ENCODE measurements around the gene RIPOR1. TPM values are rescaled to one million over a fixed set of nuclear protein-coding genes. Genes with fewer than 3 reads are reported as not detected.

RIPOR1 gene
- total RNA-seq, 1 donor from 2014 or later: 116 TPM

DNA sequence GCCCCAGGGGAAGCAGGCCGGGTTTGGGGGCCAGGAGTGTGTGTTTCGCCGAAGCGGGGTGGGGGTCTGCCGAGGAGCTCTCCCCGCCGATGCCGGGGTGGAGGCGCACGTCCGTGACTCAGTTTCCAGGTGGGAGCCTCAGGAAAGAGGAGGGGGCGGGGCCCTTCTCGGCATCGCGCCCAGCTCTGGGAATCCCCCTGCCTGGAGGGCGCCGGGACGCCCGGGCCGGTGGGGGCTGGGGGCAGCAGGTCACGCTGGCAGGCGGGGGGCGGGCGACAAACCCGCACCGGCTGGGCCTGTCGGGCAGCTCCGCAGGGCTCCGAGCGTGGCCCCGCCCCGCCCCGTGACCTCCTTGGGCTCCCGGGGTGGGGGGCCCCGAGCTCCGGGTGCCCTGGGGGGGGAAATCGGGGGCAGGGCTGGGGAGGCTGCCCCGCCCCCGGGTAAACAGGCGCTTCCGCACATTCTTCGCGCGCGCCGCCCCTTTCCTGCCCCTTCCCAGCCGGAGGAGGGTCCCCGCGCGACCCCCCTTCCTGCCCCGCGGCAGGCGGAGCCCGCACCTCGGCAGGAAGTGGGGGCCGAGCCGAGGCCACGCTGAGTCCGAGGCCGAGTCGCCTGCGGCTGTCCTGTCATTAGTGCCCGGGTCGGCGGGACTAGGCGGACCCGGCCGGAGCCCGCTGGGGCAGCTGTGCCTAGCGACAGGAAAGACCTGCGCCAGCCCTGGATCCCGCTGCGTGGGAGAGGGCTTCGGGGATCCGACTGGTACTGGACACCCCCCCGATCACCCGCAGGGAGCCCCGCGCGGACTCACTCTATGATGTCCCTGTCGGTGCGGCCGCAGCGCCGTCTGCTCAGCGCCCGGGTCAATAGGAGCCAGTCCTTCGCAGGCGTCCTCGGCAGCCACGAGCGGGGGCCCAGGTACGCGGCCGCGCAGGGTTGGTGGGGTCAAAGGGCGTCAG is 9.3 kb downstream of the RIPOR1 start:
- H3K27me3 Mint-ChIP-seq (ENCODE audit: low read depth, unreplicated experiment): no peaks in the 10 kb centered on the region
- H3K27ac Mint-ChIP-seq (ENCODE audit: unreplicated experiment): no peak overlapping the region
- Histone ChIP-seq H3K27me3 (ENCODE audit: insufficient read depth, low read length) (no peaks in the 10 kb centered on the region), H3K9me3 (ENCODE audit: insufficient read depth, low read depth, low read length) (no peaks in the 10 kb centered on the region), H3K4me3 (ENCODE audit: insufficient read depth, low read depth, low read length) (peak overlapping the region; percentile 67), H3K4me2 (ENCODE audit: low read length) (peak overlapping the region; percentile 98), H4K20me1 (ENCODE audit: insufficient read depth, low read length) (peaks cover 94% of the 10 kb centered on the region), H2AFZ (ENCODE audit: low read depth, low read length) (no peak overlapping the region), H3K4me1 (ENCODE audit: insufficient read depth, low read length) (peaks cover 35% of the 10 kb centered on the region), H3K79me2 (ENCODE audit: insufficient read depth, low read length) (peaks cover 78% of the 10 kb centered on the region), H3K36me3 (ENCODE audit: insufficient read depth, low read length) (peaks cover 11% of the 10 kb centered on the region), H3K27ac (ENCODE audit: low read depth, low read length) (peak overlapping the region; percentile 55), H3K9ac (ENCODE audit: low read length) (peak overlapping the region; percentile 86)
- H3K36me3 Mint-ChIP-seq (ENCODE audit: low read depth, unreplicated experiment): peaks cover 22% of the 10 kb centered on the region
- DNase-seq (ENCODE audit: low read depth) (no peak), FAIRE-seq (no peak)
- H3K4me3 Mint-ChIP-seq (ENCODE audit: unreplicated experiment): peak overlapping the region; percentile 85
- peaks cover 36% of the 10 kb centered on the region for H3K4me1 Mint-ChIP-seq (ENCODE audit: low read depth, unreplicated experiment)
- TF ChIP-seq, protein P1, sequence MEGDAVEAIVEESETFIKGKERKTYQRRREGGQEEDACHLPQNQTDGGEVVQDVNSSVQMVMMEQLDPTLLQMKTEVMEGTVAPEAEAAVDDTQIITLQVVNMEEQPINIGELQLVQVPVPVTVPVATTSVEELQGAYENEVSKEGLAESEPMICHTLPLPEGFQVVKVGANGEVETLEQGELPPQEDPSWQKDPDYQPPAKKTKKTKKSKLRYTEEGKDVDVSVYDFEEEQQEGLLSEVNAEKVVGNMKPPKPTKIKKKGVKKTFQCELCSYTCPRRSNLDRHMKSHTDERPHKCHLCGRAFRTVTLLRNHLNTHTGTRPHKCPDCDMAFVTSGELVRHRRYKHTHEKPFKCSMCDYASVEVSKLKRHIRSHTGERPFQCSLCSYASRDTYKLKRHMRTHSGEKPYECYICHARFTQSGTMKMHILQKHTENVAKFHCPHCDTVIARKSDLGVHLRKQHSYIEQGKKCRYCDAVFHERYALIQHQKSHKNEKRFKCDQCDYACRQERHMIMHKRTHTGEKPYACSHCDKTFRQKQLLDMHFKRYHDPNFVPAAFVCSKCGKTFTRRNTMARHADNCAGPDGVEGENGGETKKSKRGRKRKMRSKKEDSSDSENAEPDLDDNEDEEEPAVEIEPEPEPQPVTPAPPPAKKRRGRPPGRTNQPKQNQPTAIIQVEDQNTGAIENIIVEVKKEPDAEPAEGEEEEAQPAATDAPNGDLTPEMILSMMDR (IDR thresholded peaks at IDR 0.05; ENCODE audit: insufficient read depth, low read depth, low read length): no peak
- no peak for TF ChIP-seq EZH2 (IDR thresholded peaks at IDR 0.05; ENCODE audit: insufficient read depth, low read length)
- no peaks in the 10 kb centered on the region for H3K9me3 Mint-ChIP-seq (ENCODE audit: unreplicated experiment)

DNA sequence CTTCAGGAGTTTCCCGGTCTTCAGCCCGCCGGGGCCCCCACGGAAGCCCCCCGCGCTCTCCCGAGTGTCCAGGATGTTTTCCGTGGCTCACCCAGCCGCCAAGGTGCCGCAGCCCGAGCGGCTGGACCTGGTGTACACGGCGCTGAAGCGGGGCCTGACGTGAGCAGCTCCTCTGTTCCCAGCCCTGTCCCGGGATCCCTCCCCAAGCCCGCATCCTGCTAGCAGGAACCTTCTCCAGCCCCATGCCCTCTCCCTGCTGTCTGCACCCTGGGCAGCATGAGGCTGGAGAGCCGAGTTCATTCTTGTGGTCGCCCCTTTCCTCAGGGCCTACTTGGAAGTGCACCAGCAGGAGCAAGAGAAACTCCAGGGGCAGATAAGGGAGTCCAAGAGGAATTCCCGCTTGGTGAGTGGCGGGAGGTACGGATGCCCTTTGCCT is 10.1 kb downstream of the RIPOR1 start:
- Histone ChIP-seq H3K9me3 (ENCODE audit: insufficient read depth, low read depth, low read length) (no peaks in the 10 kb centered on the region), H4K20me1 (ENCODE audit: insufficient read depth, low read length) (peaks cover 95% of the 10 kb centered on the region), H3K9ac (ENCODE audit: low read length) (peak overlapping the region; percentile 86), H3K4me3 (ENCODE audit: insufficient read depth, low read depth, low read length) (peak overlapping the region; percentile 67), H3K36me3 (ENCODE audit: insufficient read depth, low read length) (peaks cover 11% of the 10 kb centered on the region), H3K27me3 (ENCODE audit: insufficient read depth, low read length) (no peaks in the 10 kb centered on the region), H3K4me2 (ENCODE audit: low read length) (peak overlapping the region; percentile 98), H2AFZ (ENCODE audit: low read depth, low read length) (no peak overlapping the region), H3K27ac (ENCODE audit: low read depth, low read length) (no peak overlapping the region), H3K79me2 (ENCODE audit: insufficient read depth, low read length) (peaks cover 74% of the 10 kb centered on the region), H3K4me1 (ENCODE audit: insufficient read depth, low read length) (peaks cover 35% of the 10 kb centered on the region)
- Mint-ChIP-seq H3K9me3 (ENCODE audit: unreplicated experiment) (peaks cover 1% of the 10 kb centered on the region), H3K27ac (ENCODE audit: unreplicated experiment) (peak overlapping the region; percentile 68), H3K4me3 (ENCODE audit: unreplicated experiment) (peak overlapping the region; percentile 78), H3K27me3 (ENCODE audit: low read depth, unreplicated experiment) (no peaks in the 10 kb centered on the region), H3K36me3 (ENCODE audit: low read depth, unreplicated experiment) (peaks cover 20% of the 10 kb centered on the region), H3K4me1 (ENCODE audit: low read depth, unreplicated experiment) (peaks cover 30% of the 10 kb centered on the region)
- DNase-seq (ENCODE audit: low read depth) (peak; percentile 61), FAIRE-seq (no peak)
- TF ChIP-seq, protein P1 (IDR thresholded peaks at IDR 0.05; ENCODE audit: insufficient read depth, low read depth, low read length): no peak
- TF ChIP-seq EZH2 (IDR thresholded peaks at IDR 0.05; ENCODE audit: insufficient read depth, low read length): no peak
